ENCODE data around the gene FAAP24.
"Not testable (repeated sequence)": the region's sequence is repeated elsewhere in the genome, so short reads cannot be mapped to it uniquely, and the experiment has no call there.

FAAP24 gene

GRCh38 chr19:33008738-33009137 is 36.7 kb downstream of the FAAP24 start:
- H3K9me3 ChIP-seq (ENCODE audit: control insufficient read depth, low read length): no peaks in the 10 kb centered on the region
- no peaks in the 10 kb centered on the region for H3K79me2 ChIP-seq
- no peak overlapping the region for H3K27ac ChIP-seq
- H3K4me1 ChIP-seq: peaks cover 10% of the 10 kb centered on the region
- H3K9ac ChIP-seq: no peak overlapping the region
- H3K4me2 ChIP-seq (ENCODE audit: low read length): no peak overlapping the region
- no peak for TF ChIP-seq CTCF (IDR thresholded peaks at IDR 0.05)
- no peaks in the 10 kb centered on the region for H3K27me3 ChIP-seq (ENCODE audit: control insufficient read depth, insufficient read depth, low read length)
- no peaks in the 10 kb centered on the region for H3K36me3 ChIP-seq (ENCODE audit: control insufficient read depth, insufficient read depth, low read length)
- no peak overlapping the region for H2AFZ ChIP-seq
- no peak overlapping the region for H3K4me3 ChIP-seq (ENCODE audit: low read depth, low read length)

- H3K27ac ChIP-seq; H3K9ac ChIP-seq; H3K9me3 ChIP-seq (ENCODE audit: control insufficient read depth, low read length); H3K4me1 ChIP-seq; H2AFZ ChIP-seq; H3K27me3 ChIP-seq (ENCODE audit: control insufficient read depth, insufficient read depth, low read length); H3K79me2 ChIP-seq; H3K4me2 ChIP-seq (ENCODE audit: low read length); H3K4me3 ChIP-seq (ENCODE audit: low read depth, low read length); H3K36me3 ChIP-seq (ENCODE audit: control insufficient read depth, insufficient read depth, low read length): not testable (repeated sequence)
Observed at GRCh38 chr19:33010891-33011290, 38.8 kb downstream of the FAAP24 start.

- Histone ChIP-seq H3K4me1 (peaks cover 7% of the 10 kb centered on the region), H3K79me2 (peaks cover 10% of the 10 kb centered on the region), H3K9me3 (ENCODE audit: control insufficient read depth, low read length) (no peaks in the 10 kb centered on the region), H3K4me2 (ENCODE audit: low read length) (no peak overlapping the region), H3K36me3 (ENCODE audit: control insufficient read depth, insufficient read depth, low read length) (no peaks in the 10 kb centered on the region), H3K27me3 (ENCODE audit: control insufficient read depth, insufficient read depth, low read length) (no peaks in the 10 kb centered on the region), H3K9ac (no peak overlapping the region), H3K27ac (peak overlapping the region; percentile 0), H2AFZ (peak overlapping the region; percentile 39), H3K4me3 (ENCODE audit: low read depth, low read length) (no peak overlapping the region)
- no peak for TF ChIP-seq CTCF (IDR thresholded peaks at IDR 0.05)
Observed at GRCh38 chr19:33022472-33023116, 50.6 kb downstream of the FAAP24 start.

GRCh38 chr19:33024398-33024797 is 52.4 kb downstream of the FAAP24 start:
- no peak overlapping the region for H3K4me3 ChIP-seq (ENCODE audit: low read depth, low read length)
- no peak for TF ChIP-seq CTCF (IDR thresholded peaks at IDR 0.05)
- H3K79me2 ChIP-seq: peaks cover 10% of the 10 kb centered on the region
- no peaks in the 10 kb centered on the region for H3K36me3 ChIP-seq (ENCODE audit: control insufficient read depth, insufficient read depth, low read length)
- H3K4me1 ChIP-seq: peaks cover 7% of the 10 kb centered on the region
- no peaks in the 10 kb centered on the region for H3K9me3 ChIP-seq (ENCODE audit: control insufficient read depth, low read length)
- no peak overlapping the region for H3K9ac ChIP-seq
- H2AFZ ChIP-seq: no peak overlapping the region
- H3K27ac ChIP-seq: no peak overlapping the region
- H3K27me3 ChIP-seq (ENCODE audit: control insufficient read depth, insufficient read depth, low read length): no peaks in the 10 kb centered on the region
- H3K4me2 ChIP-seq (ENCODE audit: low read length): no peak overlapping the region

- H3K9ac ChIP-seq; H3K4me3 ChIP-seq (ENCODE audit: low read depth, low read length); H2AFZ ChIP-seq; H3K4me1 ChIP-seq; H3K9me3 ChIP-seq (ENCODE audit: control insufficient read depth, low read length); H3K27me3 ChIP-seq (ENCODE audit: control insufficient read depth, insufficient read depth, low read length); H3K4me2 ChIP-seq (ENCODE audit: low read length); H3K27ac ChIP-seq; H3K36me3 ChIP-seq (ENCODE audit: control insufficient read depth, insufficient read depth, low read length): not testable (repeated sequence)
- H3K79me2 ChIP-seq: peaks cover 18% of the 10 kb centered on the region
Observed at GRCh38 chr19:33025468-33026238, 53.6 kb downstream of the FAAP24 start.

GRCh38 chr19:33026602-33027001 is 54.6 kb downstream of the FAAP24 start:
- H3K79me2 ChIP-seq: peaks cover 24% of the 10 kb centered on the region
- not testable (repeated sequence) for H3K4me1 ChIP-seq; H3K36me3 ChIP-seq (ENCODE audit: control insufficient read depth, insufficient read depth, low read length); H2AFZ ChIP-seq; H3K4me2 ChIP-seq (ENCODE audit: low read length); H3K9ac ChIP-seq; H3K9me3 ChIP-seq (ENCODE audit: control insufficient read depth, low read length); H3K27me3 ChIP-seq (ENCODE audit: control insufficient read depth, insufficient read depth, low read length); H3K4me3 ChIP-seq (ENCODE audit: low read depth, low read length); H3K27ac ChIP-seq
